Colonic mucosa (tissue), 4 donors: ENCODE measurements around the gene CNNM1. TPM values are rescaled to one million over a fixed set of nuclear protein-coding genes. Genes with fewer than 3 reads are reported as not detected.

Source experiments
- DNase-seq: peaks from one replicate; pipeline ENCODE4 v3.0.0-alpha.2; 2020
- H3K27ac ChIP-seq: fragments of 200-600 bp; one replicate; pipeline ENCODE4 v1.8.0; 2021
- H3K27me3 ChIP-seq: fragments of 200-600 bp; one replicate; pipeline ENCODE4 v1.8.0; 2021
- H3K36me3 ChIP-seq: fragments of 200-600 bp; one replicate; pipeline ENCODE4 v1.8.0; 2021
- H3K4me1 ChIP-seq: fragments of 200-600 bp; one replicate; pipeline ENCODE4 v1.8.0; 2021; ENCODE audit warnings: mild to moderate bottlenecking
- H3K4me3 ChIP-seq: fragments of 200-600 bp; one replicate; pipeline ENCODE4 v1.8.0; 2021
- H3K9ac ChIP-seq, 2 donors: one replicate each; pipeline ENCODE4 v1.7.0; 2013; ENCODE audit warnings: control low read depth in 2 of 2, low read depth in 2 of 2, low read length in 2 of 2
- H3K9me3 ChIP-seq: fragments of 200-600 bp; one replicate; pipeline ENCODE4 v1.8.0; 2021
- CTCF ChIP-seq: fragments of 200-600 bp; IDR thresholded peaks from one replicate; pipeline ENCODE4 v1.8.0; 2022; ENCODE audit warnings: antibody characterized with exemption, mild to moderate bottlenecking
- intact Hi-C: fragments of 100-400 bp; cut with DNase I; formaldehyde crosslinking; loops from one replicate; pipeline ENCODE4 v1.14.1; 2022
- total RNA-seq, 2 donors: library from RNA; stranded (reverse); fragmentation: NEBNext Ultra II Directional in 1 of 2; extraction: Animal tissue kit (Norgen Biotek cat#: 25700) in 1 of 2; gene quantifications; one replicate each; pipeline ENCODE4 v1.2.1, GENCODE V29; 2021
- donor health status: healthy.
- donor health status: DM: no; HTN: no; CAD: no.
- donor health status: DM: no; HTN: no; CAD: no.

The CNNM1 gene
- total RNA-seq, 2 donors from 2014 or later = 0.27 to 0.35 TPM

DNA sequence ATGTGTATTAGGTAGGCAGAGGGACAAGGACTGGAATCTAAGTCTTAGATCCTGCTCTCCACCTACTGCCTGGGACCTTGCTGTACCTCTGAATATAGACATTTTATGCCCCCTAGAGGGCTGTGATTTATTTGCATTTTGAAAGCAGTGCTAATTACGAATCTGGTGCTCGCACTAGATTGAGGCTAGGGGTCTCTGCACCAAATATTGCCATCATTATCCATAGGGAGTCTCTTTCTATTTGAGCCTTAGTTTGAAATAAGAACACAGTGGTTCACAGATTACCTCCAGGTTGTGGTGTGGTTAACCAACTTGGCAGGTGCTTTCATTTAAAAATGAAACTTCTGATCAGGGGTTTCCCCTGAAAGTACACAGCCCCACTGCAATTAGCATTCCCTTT lies 41.8 kb downstream of the CNNM1 start:
- TF ChIP-seq CTCF = peak; percentile 20
- H3K4me3 ChIP-seq = no peak overlapping the region
- no peaks in the 10 kb centered on the region for H3K27me3 ChIP-seq
- no peak overlapping the region for H3K27ac ChIP-seq
- H3K9ac ChIP-seq = no peak overlapping the region
- intact Hi-C loops = no loop called here
- no peaks in the 10 kb centered on the region for H3K4me1 ChIP-seq
- H3K9me3 ChIP-seq = no peaks in the 10 kb centered on the region
- no peaks in the 10 kb centered on the region for H3K36me3 ChIP-seq
- no peak for DNase-seq

DNA sequence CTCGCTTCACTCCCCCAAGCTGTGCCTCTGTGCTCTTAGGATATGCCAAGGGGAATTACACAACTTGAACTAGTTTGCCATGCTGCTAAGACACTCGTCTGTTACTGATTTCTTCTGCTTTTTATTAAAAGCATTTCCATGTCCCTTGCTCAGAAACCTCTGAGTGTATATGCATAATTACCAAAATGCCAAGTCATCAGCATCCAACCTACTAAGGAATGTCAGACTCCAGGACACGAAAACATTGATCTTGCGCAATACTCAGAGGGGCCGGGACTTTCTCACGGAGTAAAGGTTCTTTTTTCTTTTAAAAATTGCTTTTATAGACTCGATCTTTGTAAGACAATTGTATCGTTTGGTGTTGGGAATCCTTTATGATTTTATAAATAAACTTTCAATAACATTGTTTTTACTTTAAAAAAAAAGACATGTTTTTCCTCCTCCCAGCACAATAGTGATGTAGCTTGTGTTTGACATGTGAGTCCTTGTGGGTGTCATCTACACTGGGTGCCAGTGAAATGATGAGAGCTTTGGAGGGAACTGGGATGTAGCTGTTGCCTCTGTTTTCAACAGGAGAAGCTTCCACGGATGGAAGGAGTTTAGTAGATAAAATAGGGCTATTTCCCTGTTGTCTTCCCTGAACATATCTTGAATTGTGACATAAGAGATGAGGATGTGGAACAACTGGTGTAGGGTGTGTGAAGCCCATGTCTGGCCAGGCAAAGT lies 43.6 kb downstream of the CNNM1 start:
- no peaks in the 10 kb centered on the region for H3K36me3 ChIP-seq
- no peak overlapping the region for H3K4me3 ChIP-seq
- H3K27me3 ChIP-seq = no peaks in the 10 kb centered on the region
- H3K4me1 ChIP-seq = no peaks in the 10 kb centered on the region
- no peak overlapping the region for H3K9ac ChIP-seq
- no peaks in the 10 kb centered on the region for H3K9me3 ChIP-seq
- TF ChIP-seq CTCF = no peak
- intact Hi-C loops = no loop called here
- DNase-seq = no peak
- H3K27ac ChIP-seq = no peak overlapping the region

GRCh38 chr10:99374526-99374925 lies 45.4 kb downstream of the CNNM1 start:
- intact Hi-C loops = no loop called here

DNA sequence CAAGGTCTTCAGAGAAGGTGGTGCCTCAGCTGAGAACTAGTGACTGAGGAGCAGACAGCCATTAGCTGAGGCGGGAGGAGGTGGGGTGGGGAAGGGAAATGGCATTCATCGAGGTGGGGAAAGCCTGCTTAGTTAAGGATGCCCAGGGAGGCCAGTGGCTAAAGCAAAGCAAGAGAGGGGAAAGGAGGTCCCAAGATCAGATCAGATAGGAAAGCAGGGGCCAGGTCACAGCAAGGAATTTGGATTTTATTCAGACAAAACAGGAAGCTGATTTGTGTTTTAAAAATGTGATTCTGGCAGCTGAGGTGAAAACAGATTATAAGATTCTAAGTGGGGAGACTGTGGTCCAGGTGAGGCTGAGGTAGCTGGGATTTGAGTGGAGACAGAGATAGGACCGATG lies 45.8 kb downstream of the CNNM1 start:
- H3K9ac ChIP-seq = no peak overlapping the region
- intact Hi-C loops = no loop called here
- no peak for TF ChIP-seq CTCF
- no peaks in the 10 kb centered on the region for H3K27me3 ChIP-seq
- H3K27ac ChIP-seq = no peak overlapping the region
- no peak overlapping the region for H3K4me3 ChIP-seq
- H3K9me3 ChIP-seq = no peaks in the 10 kb centered on the region
- no peaks in the 10 kb centered on the region for H3K4me1 ChIP-seq
- no peak for DNase-seq
- H3K36me3 ChIP-seq = no peaks in the 10 kb centered on the region

More at GRCh38 chr10:99374526-99374925, 45.4 kb downstream of the CNNM1 start:
- DNase-seq = no peak
- no peaks in the 10 kb centered on the region for H3K4me1 ChIP-seq
- H3K9me3 ChIP-seq = no peaks in the 10 kb centered on the region
- no peak overlapping the region for H3K9ac ChIP-seq
- no peak for TF ChIP-seq CTCF
- H3K4me3 ChIP-seq = no peak overlapping the region
- H3K27ac ChIP-seq = no peak overlapping the region
- H3K36me3 ChIP-seq = no peaks in the 10 kb centered on the region
- no peaks in the 10 kb centered on the region for H3K27me3 ChIP-seq

GRCh38 chr10:99375426-99375825 lies 46.3 kb downstream of the CNNM1 start:
- Histone ChIP-seq H3K4me1 (no peaks in the 10 kb centered on the region), H3K27ac (no peak overlapping the region), H3K27me3 (no peaks in the 10 kb centered on the region), H3K36me3 (no peaks in the 10 kb centered on the region), H3K9me3 (no peaks in the 10 kb centered on the region), H3K9ac (no peak overlapping the region), H3K4me3 (no peak overlapping the region)
- no peak for DNase-seq
- TF ChIP-seq CTCF = no peak
- intact Hi-C loops = no loop called here
